GM18907 (cell line): ENCODE results near the gene PRAC1.

Experiments used
- ATAC-seq: cut with Tn5 transposase; IDR thresholded peaks from one replicate; pipeline ENCODE4 v1.9.1; 2021; ENCODE audit warnings: mild to moderate bottlenecking, moderate library complexity; ENCODE audit not compliant: unreplicated experiment

The PRAC1 gene

GRCh38 chr17:48747445-48748363, 25.4 kb upstream of the PRAC1 start:
- no peak for ATAC-seq

DNA sequence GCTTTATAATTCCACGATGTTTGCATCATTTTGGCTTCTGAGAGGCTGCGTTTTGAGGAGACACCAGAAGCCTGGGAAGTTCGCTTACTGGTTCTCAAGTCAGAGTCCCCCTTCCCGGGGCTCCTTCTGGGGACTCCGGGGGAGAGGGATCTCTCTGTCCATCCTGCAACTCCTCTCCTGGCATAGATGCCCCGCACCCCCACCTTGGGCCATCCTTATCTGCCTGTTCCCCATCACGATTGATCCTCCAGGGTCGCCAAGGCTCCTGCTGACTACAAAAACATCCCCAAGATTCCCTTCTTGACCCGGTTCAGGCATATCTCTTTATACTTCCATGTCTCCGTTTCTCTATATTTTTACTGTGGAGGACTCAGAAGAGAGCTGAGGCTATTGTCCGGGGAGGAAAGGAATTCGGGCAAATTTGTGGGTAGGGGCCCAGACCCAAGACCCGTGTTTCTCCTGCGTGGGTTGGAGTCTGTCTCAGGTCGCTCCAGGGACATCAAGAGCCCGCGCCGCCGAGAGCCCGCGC, 24.7 kb upstream of the PRAC1 start:
- ATAC-seq: no peak

DNA sequence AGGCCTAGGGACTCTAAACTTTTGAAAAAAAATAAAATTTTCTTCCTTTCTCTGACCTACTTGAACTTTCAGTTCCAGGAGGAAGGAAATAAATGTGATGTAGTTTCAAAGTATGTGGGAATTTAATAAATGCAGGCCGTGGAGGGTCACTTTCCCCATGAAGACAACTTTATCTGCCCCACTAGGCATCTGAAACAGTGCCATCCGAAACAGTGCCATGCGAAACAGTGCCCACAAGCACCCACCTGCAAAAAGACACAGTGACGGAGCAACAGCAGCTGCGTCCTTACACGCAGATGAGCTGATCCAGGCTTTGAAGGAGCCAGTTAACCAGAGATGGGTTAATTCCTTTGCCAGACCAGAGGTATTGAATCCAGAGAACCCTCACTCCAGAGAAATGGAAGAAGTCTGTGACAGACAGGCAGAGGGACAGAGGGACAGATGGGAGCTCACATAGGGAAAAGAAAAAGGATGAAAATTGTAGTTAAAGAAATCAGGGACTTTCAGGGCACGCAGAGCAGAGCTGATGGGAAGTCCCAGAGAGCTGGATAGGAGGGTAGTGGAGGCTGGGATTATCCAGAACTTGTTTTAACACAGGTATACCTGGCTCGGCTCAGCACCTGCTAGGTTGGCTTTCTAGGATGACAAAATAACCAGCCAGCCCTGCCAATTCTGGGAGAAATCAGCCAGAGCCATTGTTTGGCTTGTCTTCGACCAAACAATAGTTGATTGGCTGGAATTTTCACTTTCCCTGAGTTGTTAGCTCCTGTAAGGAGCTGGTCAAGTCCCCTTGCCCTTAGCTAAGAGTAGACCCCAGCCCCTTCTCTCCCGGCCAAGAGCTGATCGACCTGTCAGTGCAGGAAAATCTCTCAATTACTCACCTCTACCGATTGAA, 23.3 kb upstream of the PRAC1 start:
- ATAC-seq: no peak

DNA sequence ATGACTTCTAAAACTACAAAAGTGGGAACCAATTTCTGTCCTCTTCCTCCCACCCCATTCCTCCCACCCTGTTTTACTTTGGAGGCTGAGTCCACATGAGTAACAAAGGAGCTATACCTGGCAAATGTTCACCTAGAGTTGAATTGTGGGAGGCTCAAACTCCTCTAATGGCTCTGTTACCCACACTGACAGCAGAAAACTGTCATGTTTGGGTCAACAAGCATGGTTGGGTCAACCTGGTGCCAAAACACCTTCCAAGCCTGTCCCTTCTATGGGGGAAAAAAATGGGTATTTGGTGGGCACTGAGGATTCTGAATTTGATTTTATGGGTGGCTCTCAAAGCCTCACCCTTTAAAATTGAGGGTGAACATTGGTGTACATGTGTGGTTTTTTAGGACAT, 18.2 kb upstream of the PRAC1 start:
- ATAC-seq: no peak

DNA sequence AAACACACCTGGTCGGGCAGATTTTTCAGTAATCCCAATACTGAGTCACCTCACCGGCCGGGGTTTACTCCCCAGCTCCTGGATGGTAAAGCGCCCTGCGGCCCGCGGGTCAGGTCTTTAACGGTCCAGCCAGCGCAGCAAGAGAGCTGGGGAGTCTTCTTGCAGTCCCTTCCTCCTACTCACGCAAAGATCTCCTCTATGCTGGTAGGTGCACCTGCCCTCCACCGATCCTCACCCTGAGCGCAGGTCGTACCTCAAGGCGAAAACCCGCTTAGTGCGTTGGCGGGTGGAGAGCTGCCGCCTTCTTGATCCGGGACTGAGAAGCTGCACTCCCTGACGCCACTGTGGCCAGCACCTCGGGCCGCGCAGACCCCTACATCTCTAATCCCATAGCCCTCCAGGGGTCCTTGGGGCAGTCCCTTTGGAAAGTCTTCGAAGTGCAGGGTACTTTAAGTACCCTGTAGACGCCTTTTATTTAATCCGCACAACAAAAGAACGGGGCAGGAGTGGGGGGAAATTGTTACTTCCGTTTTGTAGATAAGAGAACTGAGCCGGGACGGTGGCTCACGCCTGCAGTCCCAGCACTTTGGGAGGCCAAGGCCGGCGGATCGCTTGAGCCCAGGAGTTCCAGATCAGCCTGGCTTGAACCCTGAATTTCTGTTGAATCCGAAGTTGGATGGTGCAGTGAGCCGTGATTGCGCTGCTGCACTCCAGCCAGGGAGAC, 16.6 kb upstream of the PRAC1 start:
- ATAC-seq: no peak

GRCh38 chr17:48738424-48738802, 16.1 kb upstream of the PRAC1 start:
- no peak for ATAC-seq

DNA sequence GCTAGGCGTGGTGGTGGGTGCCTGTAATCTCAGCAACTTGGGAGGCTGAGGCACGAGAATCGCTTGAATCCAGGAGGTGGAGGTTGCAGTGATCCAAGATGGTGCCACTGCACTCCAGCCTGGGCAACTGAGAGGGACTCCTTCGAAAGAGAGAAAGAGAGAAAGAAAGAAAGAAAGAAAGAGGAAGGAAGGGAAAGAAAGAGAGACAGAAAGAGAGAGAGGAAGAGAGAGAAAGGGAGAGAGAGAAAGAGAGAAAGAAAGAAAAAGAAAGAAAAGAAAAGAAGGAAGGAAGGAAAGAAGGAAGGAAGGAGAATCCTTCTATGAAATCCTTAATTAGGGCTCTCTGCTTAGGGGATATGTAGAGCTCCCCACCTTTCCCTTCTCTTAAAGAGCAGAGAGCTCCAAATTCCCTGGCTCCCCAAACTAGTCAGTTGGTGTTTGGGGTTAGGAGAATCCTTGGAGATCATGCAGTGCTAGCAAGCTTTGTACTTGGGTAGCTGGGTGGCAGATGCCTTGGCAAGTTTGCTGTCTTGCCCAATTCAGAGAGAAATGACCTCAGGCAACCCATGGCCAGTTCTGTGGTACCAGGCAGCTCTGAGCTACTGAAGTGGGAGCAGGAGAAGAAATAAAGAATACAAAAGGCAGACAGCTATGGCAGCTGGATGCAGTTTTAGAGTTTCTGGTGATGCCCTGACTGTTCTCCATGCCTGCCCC, 15.2 kb upstream of the PRAC1 start:
- ATAC-seq: no peak

GRCh38 chr17:48735062-48735351, 12.7 kb upstream of the PRAC1 start:
- ATAC-seq: no peak

GRCh38 chr17:48734333-48735061, 12.2 kb upstream of the PRAC1 start:
- ATAC-seq: no peak

- ATAC-seq: no peak
These were observed 11.5 kb upstream of the PRAC1 start for GRCh38 chr17:48733632-48734328.

DNA sequence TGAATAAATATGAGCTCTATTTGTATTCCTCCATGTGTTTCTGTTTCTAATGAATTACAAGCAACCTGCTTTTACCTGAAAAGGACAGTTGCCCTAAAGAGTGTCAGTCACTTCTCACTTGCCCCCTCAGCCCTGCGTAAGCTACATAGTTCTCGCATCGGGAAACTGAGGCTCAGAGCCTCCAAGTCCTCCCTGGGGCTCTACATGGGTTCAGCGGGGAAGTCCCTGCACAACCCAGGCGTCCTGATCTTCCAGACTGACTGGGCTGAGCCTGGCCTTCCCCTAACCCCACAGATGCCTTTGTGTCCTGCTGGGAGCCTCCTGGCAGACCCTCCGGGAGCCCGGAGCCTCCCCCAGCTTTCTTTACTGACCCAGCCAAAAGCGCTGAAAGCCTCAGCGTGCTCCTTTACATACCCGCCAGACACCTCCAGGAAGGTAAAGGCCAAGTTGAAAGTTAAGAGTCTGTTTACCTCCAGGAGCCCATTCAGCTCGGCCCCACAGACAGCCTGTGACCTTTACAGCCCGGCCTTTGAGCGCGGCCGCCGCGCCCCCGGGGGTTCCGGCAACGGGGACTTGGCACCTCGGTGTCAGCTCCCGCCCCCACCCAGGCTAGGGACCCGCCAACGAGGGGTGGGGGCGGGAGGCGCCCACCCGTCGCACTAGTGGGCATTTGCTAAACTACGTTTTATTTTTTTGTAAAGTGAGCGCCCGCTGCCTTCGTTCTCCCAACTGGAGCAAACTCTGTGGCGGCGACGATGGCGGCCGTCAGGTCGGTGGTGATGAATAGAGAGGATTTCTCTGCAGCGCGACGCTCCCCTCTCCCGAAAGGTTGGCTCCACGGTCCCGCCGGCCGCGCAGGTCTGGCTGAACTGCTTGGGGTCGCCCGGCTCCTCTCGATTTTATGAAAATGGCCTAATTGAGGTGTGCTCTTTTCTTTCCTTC, 10.6 kb upstream of the PRAC1 start:
- ATAC-seq: no peak

- ATAC-seq: no peak
These were observed 9.0 kb upstream of the PRAC1 start for GRCh38 chr17:48731355-48731754.

GRCh38 chr17:48730240-48730550, 7.9 kb upstream of the PRAC1 start:
- no peak for ATAC-seq

DNA sequence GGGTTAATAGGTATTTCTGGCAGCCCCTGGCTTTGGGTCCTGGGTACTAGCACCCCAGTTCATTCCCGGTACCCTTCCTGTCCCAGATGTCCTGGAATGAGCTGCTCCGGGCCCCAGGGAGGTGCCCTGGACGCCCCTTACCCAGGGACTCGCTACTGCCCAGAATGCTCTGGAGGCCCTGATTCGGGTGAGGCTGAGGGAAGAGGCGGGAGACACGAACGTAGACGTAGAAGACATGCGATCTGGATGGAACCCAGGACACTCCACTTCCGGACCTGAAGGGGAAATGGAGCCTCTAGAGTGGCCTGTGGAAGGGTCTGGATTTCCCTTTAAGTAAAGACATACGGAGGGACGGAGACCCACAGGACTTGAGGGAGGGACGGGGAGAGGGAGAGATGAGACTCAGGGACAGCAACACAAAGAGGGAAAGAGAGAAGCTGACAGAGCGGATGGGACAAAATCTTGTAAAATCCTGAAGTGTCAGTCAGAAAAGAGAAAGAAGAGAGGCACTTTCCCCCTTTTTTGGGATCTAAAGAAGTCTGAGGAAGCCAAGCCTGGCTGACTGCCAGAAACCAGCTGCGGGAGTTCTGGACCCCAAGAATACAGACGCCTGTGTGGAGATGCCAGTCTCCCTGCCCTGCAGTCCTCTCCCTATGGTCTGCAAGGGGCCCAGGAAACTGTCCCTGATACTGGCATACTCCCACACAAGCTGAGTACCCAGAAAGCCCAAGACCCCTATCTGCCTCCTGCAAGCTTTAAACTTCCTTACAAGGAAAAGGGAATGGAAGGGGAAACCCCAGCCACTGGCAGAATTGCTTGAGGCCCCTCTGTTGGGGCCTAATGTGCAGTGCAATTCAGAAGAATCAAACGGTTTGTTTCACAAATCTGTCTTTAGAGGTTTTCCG, 7.3 kb upstream of the PRAC1 start:
- no peak for ATAC-seq

- no peak for ATAC-seq
These were observed 6.2 kb upstream of the PRAC1 start, which contains the start of gene HOXB13 for GRCh38 chr17:48728232-48729231. HOXB13 (minus strand) TSS chr17:48728750; CDS start chr17:48728593, 157 bp downstream.
